ENCODE results near the gene OSBPL2. TPM values are rescaled to one million over a fixed set of nuclear protein-coding genes. Genes with fewer than 3 reads are reported as not detected.
A peak's percentile ranks its signal among the peaks of the same experiment; 100 is the strongest.

Gene OSBPL2
- polyA plus RNA-seq = 10 to 100 TPM; 19.9 to 36.9 (median 29.3) TPM
- long read RNA-seq, donor 1, full-length matches to known transcripts = 9 of 9 reads
- long read RNA-seq, donor 1, partial matches to known transcripts = 0 of 9 reads
- long read RNA-seq, donor 1, other reads (novel, unspliced or antisense) = 0 of 9 reads
- long read RNA-seq, donor 2, full-length matches to known transcripts = 1 of 1 reads
- long read RNA-seq, donor 2, partial matches to known transcripts = 0 of 1 reads
- long read RNA-seq, donor 2, other reads (novel, unspliced or antisense) = 0 of 1 reads
- long read RNA-seq, donor 3, full-length matches to known transcripts = 6 of 6 reads
- long read RNA-seq, donor 3, partial matches to known transcripts = 0 of 6 reads
- long read RNA-seq, donor 3, other reads (novel, unspliced or antisense) = 0 of 6 reads
- long read RNA-seq, donor 4 = 0 reads
- long read RNA-seq, donor 5, partial matches to known transcripts = 5 of 5 reads
- long read RNA-seq, donor 5, other reads (novel, unspliced or antisense) = 0 of 5 reads
- long read RNA-seq, donor 6, full-length matches to known transcripts = 4 of 4 reads
- long read RNA-seq, donor 6, partial matches to known transcripts = 0 of 4 reads
- long read RNA-seq, donor 6, other reads (novel, unspliced or antisense) = 0 of 4 reads
- long read RNA-seq, donor 7, full-length matches to known transcripts = 13 of 20 reads
- long read RNA-seq, donor 7, partial matches to known transcripts = 0 of 20 reads
- long read RNA-seq, donor 7, other reads (novel, unspliced or antisense) = 7 of 20 reads
- long read RNA-seq, donor 8 = 0 reads
- long read RNA-seq, donor 9, full-length matches to known transcripts = 1 of 1 reads
- long read RNA-seq, donor 9, partial matches to known transcripts = 0 of 1 reads
- long read RNA-seq, donor 9, other reads (novel, unspliced or antisense) = 0 of 1 reads
- long read RNA-seq, donor 10, full-length matches to known transcripts = 6 of 96 reads
- long read RNA-seq, donor 10, partial matches to known transcripts = 90 of 96 reads
- long read RNA-seq, donor 10, other reads (novel, unspliced or antisense) = 0 of 96 reads

DNA sequence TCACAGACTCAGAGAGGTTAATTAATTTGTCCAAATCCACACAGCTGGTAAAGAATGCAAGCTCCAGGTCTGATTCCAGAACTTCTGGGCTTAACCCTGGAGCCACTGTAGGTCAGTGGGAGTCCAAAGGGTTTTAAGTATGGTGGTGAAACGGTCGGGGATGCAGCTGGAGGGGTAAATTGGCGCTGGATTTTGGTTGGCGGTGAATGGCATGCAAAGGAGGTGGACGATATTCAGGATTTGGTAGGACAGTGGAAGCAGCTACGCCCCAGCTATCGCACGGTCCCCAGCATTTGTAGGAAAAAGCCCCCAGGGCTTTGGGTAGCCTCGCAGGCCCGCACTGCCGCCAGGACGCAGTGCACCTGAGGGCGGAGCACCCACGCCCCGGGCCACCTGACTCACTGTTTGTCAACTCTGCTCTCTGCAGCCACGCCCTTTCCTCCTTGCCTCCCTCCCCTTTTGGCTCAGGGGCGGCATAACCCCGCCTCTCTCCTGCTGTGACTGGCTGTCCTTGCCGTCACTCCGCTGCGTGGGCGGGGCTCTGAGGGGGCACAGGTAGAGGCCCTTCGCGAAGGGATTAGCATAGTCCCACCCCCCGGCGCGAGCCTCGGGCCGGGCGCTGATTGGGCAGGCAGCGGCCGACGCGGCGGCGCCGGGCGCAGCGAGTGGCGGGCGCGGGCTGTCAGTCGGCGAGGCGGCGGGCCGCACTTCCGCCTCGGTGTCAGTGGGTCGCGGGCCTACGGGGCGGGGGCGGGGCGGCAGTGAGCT, at the start of gene OSBPL2:
TSS of gene OSBPL2 (plus strand) at position 721 of the 768 bp plus-strand sequence. CDS start 17,664 bp downstream, outside the sequence.
- Histone ChIP-seq H3K4me3 (ENCODE audit: low read depth in 1 of 3, low read length in 3 of 3) (peak within 1 kb of the TSS; percentile 78 to 89 (median 84)), H3K27ac (ENCODE audit: low read depth in 1 of 3, low read length in 2 of 3) (peak within 1 kb of the TSS; percentile 67 to 86 (median 71)), H3K36me3 (ENCODE audit: control insufficient read depth in 3 of 3, insufficient read depth in 2 of 3, low read depth in 1 of 3, low read length in 3 of 3) (peaks cover 0 to 22% (median 0%) of the 10 kb centered on the region in 3 donors), H3K27me3 (ENCODE audit: control insufficient read depth in 3 of 3, insufficient read depth in 3 of 3, low read length in 3 of 3) (peaks cover 0 to 2% (median 0%) of the 10 kb centered on the region in 3 donors), H3K9me3 (ENCODE audit: control insufficient read depth in 2 of 2, insufficient read depth in 1 of 2, low read depth in 1 of 2, low read length in 1 of 2) (peaks cover 0 to 4% of the 10 kb centered on the region in 2 donors), H3K4me1 (ENCODE audit: control insufficient read depth in 3 of 3, insufficient read depth in 2 of 3, low read depth in 1 of 3, low read length in 2 of 3) (peaks cover 7 to 14% (median 9%) of the 10 kb centered on the region in 3 donors)
- FAIRE-seq (no peak), DNase-seq (peak; percentile 100)
- WGBS, 3 donors = 2 to 4% (median 2%) methylated on average over 24 to 55 of the region's 55 CpGs

- Histone ChIP-seq H3K4me1 (ENCODE audit: control insufficient read depth in 3 of 3, insufficient read depth in 2 of 3, low read depth in 1 of 3, low read length in 2 of 3) (no peaks in the 10 kb centered on the region), H3K9me3 (ENCODE audit: control insufficient read depth in 2 of 2, insufficient read depth in 1 of 2, low read depth in 1 of 2, low read length in 1 of 2) (no peaks in the 10 kb centered on the region), H3K27ac (ENCODE audit: low read depth in 1 of 3, low read length in 2 of 3) (no peak overlapping the region), H3K36me3 (ENCODE audit: control insufficient read depth in 3 of 3, insufficient read depth in 2 of 3, low read depth in 1 of 3, low read length in 3 of 3) (peaks cover 5 to 37% (median 6%) of the 10 kb centered on the region in 3 donors), H3K27me3 (ENCODE audit: control insufficient read depth in 3 of 3, insufficient read depth in 3 of 3, low read length in 3 of 3) (no peaks in the 10 kb centered on the region), H3K4me3 (ENCODE audit: low read depth in 1 of 3, low read length in 3 of 3) (no peak overlapping the region)
- FAIRE-seq (no peak), DNase-seq (no peak)
- WGBS, 3 donors = 90 to 93% (median 90%) methylated on average over 25 of the region's 25 CpGs
Measured at GRCh38 chr20:62190639-62191411, 47.5 kb upstream of the OSBPL2 start.

GRCh38 chr20:62191781-62192559, 46.4 kb upstream of the OSBPL2 start:
- no peak for FAIRE-seq
- peaks cover 5 to 42% (median 11%) of the 10 kb centered on the region in 3 donors for H3K36me3 ChIP-seq (ENCODE audit: control insufficient read depth in 3 of 3, insufficient read depth in 2 of 3, low read depth in 1 of 3, low read length in 3 of 3)

GRCh38 chr20:62192635-62193034, 45.7 kb upstream of the OSBPL2 start:
- Histone ChIP-seq H3K4me1 (ENCODE audit: control insufficient read depth in 3 of 3, insufficient read depth in 2 of 3, low read depth in 1 of 3, low read length in 2 of 3) (no peaks in the 10 kb centered on the region), H3K36me3 (ENCODE audit: control insufficient read depth in 3 of 3, insufficient read depth in 2 of 3, low read depth in 1 of 3, low read length in 3 of 3) (peaks cover 6 to 47% (median 11%) of the 10 kb centered on the region in 3 donors), H3K27me3 (ENCODE audit: control insufficient read depth in 3 of 3, insufficient read depth in 3 of 3, low read length in 3 of 3) (no peaks in the 10 kb centered on the region), H3K27ac (ENCODE audit: low read depth in 1 of 3, low read length in 2 of 3) (no peak overlapping the region), H3K4me3 (ENCODE audit: low read depth in 1 of 3, low read length in 3 of 3) (no peak overlapping the region), H3K9me3 (ENCODE audit: control insufficient read depth in 2 of 2, insufficient read depth in 1 of 2, low read depth in 1 of 2, low read length in 1 of 2) (no peaks in the 10 kb centered on the region)
- FAIRE-seq (no peak), DNase-seq (no peak)
- WGBS, 3 donors = 90 to 91% (median 90%) methylated on average over 10 of the region's 10 CpGs

More at GRCh38 chr20:62191781-62192559, 46.4 kb upstream of the OSBPL2 start:
- Histone ChIP-seq H3K27me3 (ENCODE audit: control insufficient read depth in 3 of 3, insufficient read depth in 3 of 3, low read length in 3 of 3) (no peaks in the 10 kb centered on the region), H3K4me1 (ENCODE audit: control insufficient read depth in 3 of 3, insufficient read depth in 2 of 3, low read depth in 1 of 3, low read length in 2 of 3) (no peaks in the 10 kb centered on the region), H3K4me3 (ENCODE audit: low read depth in 1 of 3, low read length in 3 of 3) (no peak overlapping the region), H3K9me3 (ENCODE audit: control insufficient read depth in 2 of 2, insufficient read depth in 1 of 2, low read depth in 1 of 2, low read length in 1 of 2) (no peaks in the 10 kb centered on the region), H3K27ac (ENCODE audit: low read depth in 1 of 3, low read length in 2 of 3) (no peak overlapping the region)
- 88 to 90% (median 89%) methylated on average over 14 of the region's 14 CpGs for WGBS, 3 donors
- DNase-seq = no peak

GRCh38 chr20:62193079-62194025, 45.0 kb upstream of the OSBPL2 start:
- 88 to 93% (median 92%) methylated on average over 29 of the region's 29 CpGs for WGBS, 3 donors
- H3K36me3 ChIP-seq (ENCODE audit: control insufficient read depth in 3 of 3, insufficient read depth in 2 of 3, low read depth in 1 of 3, low read length in 3 of 3) = peaks cover 12 to 54% (median 17%) of the 10 kb centered on the region in 3 donors
- no peaks in the 10 kb centered on the region for H3K4me1 ChIP-seq (ENCODE audit: control insufficient read depth in 3 of 3, insufficient read depth in 2 of 3, low read depth in 1 of 3, low read length in 2 of 3)
- FAIRE-seq (no peak), DNase-seq (no peak)
- H3K27me3 ChIP-seq (ENCODE audit: control insufficient read depth in 3 of 3, insufficient read depth in 3 of 3, low read length in 3 of 3) = no peaks in the 10 kb centered on the region
- no peak overlapping the region for H3K27ac ChIP-seq (ENCODE audit: low read depth in 1 of 3, low read length in 2 of 3)
- no peaks in the 10 kb centered on the region for H3K9me3 ChIP-seq (ENCODE audit: control insufficient read depth in 2 of 2, insufficient read depth in 1 of 2, low read depth in 1 of 2, low read length in 1 of 2)
- no peak overlapping the region for H3K4me3 ChIP-seq (ENCODE audit: low read depth in 1 of 3, low read length in 3 of 3)

GRCh38 chr20:62195075-62195405, 43.3 kb upstream of the OSBPL2 start:
- Histone ChIP-seq H3K36me3 (ENCODE audit: control insufficient read depth in 3 of 3, insufficient read depth in 2 of 3, low read depth in 1 of 3, low read length in 3 of 3) (peaks cover 22 to 58% (median 23%) of the 10 kb centered on the region in 3 donors), H3K4me3 (ENCODE audit: low read depth in 1 of 3, low read length in 3 of 3) (no peak overlapping the region), H3K27me3 (ENCODE audit: control insufficient read depth in 3 of 3, insufficient read depth in 3 of 3, low read length in 3 of 3) (no peaks in the 10 kb centered on the region), H3K27ac (ENCODE audit: low read depth in 1 of 3, low read length in 2 of 3) (no peak overlapping the region), H3K4me1 (ENCODE audit: control insufficient read depth in 3 of 3, insufficient read depth in 2 of 3, low read depth in 1 of 3, low read length in 2 of 3) (no peaks in the 10 kb centered on the region), H3K9me3 (ENCODE audit: control insufficient read depth in 2 of 2, insufficient read depth in 1 of 2, low read depth in 1 of 2, low read length in 1 of 2) (no peaks in the 10 kb centered on the region)
- FAIRE-seq (no peak), DNase-seq (no peak)
- 67 to 85% (median 80%) methylated on average over 8 of the region's 8 CpGs for WGBS, 3 donors
